HepG2 (cell line): ENCODE data around the gene STAT6. TPM values are rescaled to one million over a fixed set of nuclear protein-coding genes. Genes with fewer than 3 reads are reported as not detected.
"Not testable (repeated sequence)": the region's sequence is repeated elsewhere in the genome, so short reads cannot be mapped to it uniquely, and the experiment has no call there.

Source experiments
- ATAC-seq: fragments of 200-7000 bp; cut with Tn5 transposase; 3 replicates; pipeline ENCODE4 v1.9.1; 2020; ENCODE audit warnings: mild to moderate bottlenecking, moderate library complexity
- BruUV-seq: library from RNA; stranded (reverse); fragments of 400-500 nt; replicated peaks from 2 replicates; lab custom pipeline; 2021; lab: Mats Ljungman, UMichigan
- CTCF ChIA-PET: fragments of 300-600 bp; formaldehyde crosslinking; extraction: SDS; loops from one replicate; lab custom pipeline; 2021; ENCODE audit warnings: low total read pairs, inconsistent platforms, low intra/inter-chr PET ratio; lab: Yijun Ruan, JAX
- POLR2A ChIA-PET: fragments of 350-600 bp; sonication (Branson Sonifier 250); formaldehyde crosslinking; loops from one replicate; lab custom pipeline; 2020; ENCODE audit warnings: antibody characterized with exemption, inconsistent platforms; lab: Yijun Ruan, JAX
- DNase-seq: peaks from one replicate; pipeline ENCODE4 v3.0.0-alpha.2; 2015; ENCODE audit warnings: low spot score
- FAIRE-seq: peaks from 3 replicates; lab custom pipeline; 2011; peaks lifted over from hg19 to GRCh38; lab: Jason Lieb, UNC
- H2AFZ ChIP-seq: one replicate; pipeline ENCODE4 v1.6.1; 2011; ENCODE audit warnings: low read length, inconsistent platforms
- H3K27ac ChIP-seq: fragments of 300-600 bp; 3 replicates; pipeline ENCODE4 v1.8.0; 2011; ENCODE audit warnings: mixed run types, mild to moderate bottlenecking, mixed read lengths, low read length, inconsistent platforms; ENCODE audit not compliant: insufficient read depth; ENCODE audit errors: extremely low read length
- H3K27me3 ChIP-seq, 2 experiments: fragments of 200-600 bp in 1 of 2; 2 replicates in 1 of 2; 3 replicates in 1 of 2; pipeline versions ENCODE4 v1.6.0 to v1.8.0; 2011; ENCODE audit warnings: low read length in 2 of 2, mild to moderate bottlenecking in 2 of 2, moderate library complexity in 2 of 2, inconsistent platforms in 1 of 2; ENCODE audit not compliant: insufficient read depth in 2 of 2, control insufficient read depth in 1 of 2
- H3K36me3 ChIP-seq, 2 experiments: fragments of 200-600 bp in 1 of 2; replicated peaks in 1 of 2; 2 replicates in 1 of 2; 3 replicates in 1 of 2; pipeline versions ENCODE4 v1.5.1 to v1.8.0; 2011; ENCODE audit warnings: low read length in 2 of 2, inconsistent platforms in 1 of 2; ENCODE audit not compliant: insufficient read depth in 2 of 2, control insufficient read depth in 1 of 2
- H3K4me1 ChIP-seq: 2 replicates; pipeline ENCODE4 v1.5.1; 2012; ENCODE audit warnings: low read length, inconsistent platforms; ENCODE audit not compliant: insufficient read depth
- H3K4me2 ChIP-seq: 2 replicates; pipeline ENCODE4 v1.6.0; 2011; ENCODE audit warnings: low read depth, low read length, inconsistent platforms
- H3K4me3 ChIP-seq, 3 experiments: fragments of 200-600 bp in 1 of 3; sonication (generic), shearing (Covaris generic) in 1 of 3; replicated peaks in 1 of 3; 2 replicates each; pipeline ENCODE4 v1.5.1; 2011 to 2016; ENCODE audit warnings: low read length in 3 of 3, inconsistent platforms in 2 of 3, low read depth in 2 of 3, mild to moderate bottlenecking in 2 of 3, control low read depth in 1 of 3, mixed read lengths in 1 of 3; ENCODE audit not compliant: insufficient read depth in 1 of 3
- H3K79me2 ChIP-seq: one replicate; pipeline ENCODE4 v1.6.1; 2011; ENCODE audit warnings: low read length, inconsistent platforms; ENCODE audit not compliant: insufficient read depth
- H3K9ac ChIP-seq: 2 replicates; pipeline ENCODE4 v1.6.0; 2011; ENCODE audit warnings: mild to moderate bottlenecking, low read depth, low read length, inconsistent platforms; ENCODE audit not compliant: insufficient read depth
- H3K9me3 ChIP-seq: 2 replicates; pipeline ENCODE4 v1.5.1; 2012; ENCODE audit warnings: mild to moderate bottlenecking, low read length
- H4K20me1 ChIP-seq: 2 replicates; pipeline ENCODE4 v1.6.0; 2011; ENCODE audit warnings: inconsistent platforms, mild to moderate bottlenecking, low read length, moderate library complexity; ENCODE audit not compliant: insufficient read depth
- CCDC6 ChIP-seq: sonication (generic); formaldehyde crosslinking; IDR thresholded peaks from 2 replicates; pipeline ENCODE4 v1.8.1; 2022; ENCODE audit warnings: mild to moderate bottlenecking, missing genetic modification reagents, moderate library complexity
- GFI1 ChIP-seq: sonication (generic); formaldehyde crosslinking; IDR thresholded peaks from 2 replicates; pipeline ENCODE4 v1.5.0; 2020; ENCODE audit warnings: missing genetic modification reagents, mild to moderate bottlenecking, borderline replicate concordance
- HNRNPUL1 ChIP-seq: fragments of 200-400 bp; formaldehyde crosslinking; IDR thresholded peaks from 2 replicates; pipeline ENCODE4 v1.6.1; 2017; ENCODE audit warnings: low read depth, mild to moderate bottlenecking, low read length, moderate library complexity
- KDM6A ChIP-seq: IDR thresholded peaks from 2 replicates; pipeline ENCODE4 v1.6.1; 2016; ENCODE audit warnings: low read depth
- MAFK ChIP-seq, 2 experiments: IDR thresholded peaks in 1 of 2; conservative IDR thresholded peaks in 1 of 2; 2 replicates each; pipeline ENCODE4 v1.6.1; 2011; ENCODE audit warnings: improper control_type of control experiment in 2 of 2, low read length in 2 of 2
- NFE2L2 ChIP-seq: fragments of 150-350 bp; IDR thresholded peaks from 2 replicates; pipeline ENCODE4 v1.6.1; 2014; ENCODE audit warnings: low read length
- POLR2A ChIP-seq, 2 experiments: IDR thresholded peaks; 2 replicates each; pipeline ENCODE4 v1.6.1; 2011; ENCODE audit warnings: low read depth in 2 of 2, low read length in 2 of 2, mild to moderate bottlenecking in 1 of 2, moderate library complexity in 1 of 2; ENCODE audit not compliant: insufficient read depth in 1 of 2
- ZNF253 ChIP-seq: sonication (generic); formaldehyde crosslinking; IDR thresholded peaks from 2 replicates; pipeline ENCODE4 v1.8.0; 2022; ENCODE audit warnings: mild to moderate bottlenecking, missing genetic modification reagents, borderline replicate concordance
- WGBS: methylation state at CpG from one replicate; pipeline ENCODE4 v1.1.6; 2017; ENCODE audit warnings: low lambda C conversion rate; 5-methylcytosine and 5-hydroxymethylcytosine counted together
- in situ Hi-C: cut with HindIII; loops from 2 replicates; pipeline ENCODE4 v1.10.0; 2017; ENCODE audit warnings: low pct_unique_long_range_greater_than_20kb; ENCODE audit not compliant: extremely low pct_ligation_motif_present
- intact Hi-C: fragments of 100-400 bp; cut with micrococcal nuclease; formaldehyde crosslinking; loops from one replicate; pipeline ENCODE4 v1.10.0; 2022; ENCODE audit not compliant: unreplicated experiment
- polyA plus RNA-seq, 8 experiments: library from polyadenylated mRNA; depleted of rRNA in 3 of 8; stranded (reverse) in 7 of 8; unstranded in 1 of 8; fragments of >200 nt; fragmentation: Illumina TruSeq in 4 of 8; extraction: Trizol in 4 of 8; gene quantifications; 2 replicates each; pipeline versions ENCODE4 v1.2.1 to v1.2.3, GENCODE V29; 2011 to 2016; ENCODE audit warnings: low read depth in 4 of 8, missing spikeins in 1 of 8, mixed read lengths in 1 of 8; ENCODE audit not compliant: insufficient read depth in 1 of 8
- total RNA-seq, 5 experiments: library from RNA; depleted of rRNA; stranded (reverse); fragments of >200 nt; fragmentation: Illumina TruSeq; extraction: Trizol; gene quantifications; 2 replicates each; pipeline ENCODE4 v1.2.3, GENCODE V29; 2016; ENCODE audit warnings: low read depth in 1 of 5

The STAT6 gene
- total and polyA plus RNA-seq, 2 of the 13 experiments (the other 11 are each of a cell fraction or from before 2014, with no cell fraction given): 28.0 to 62.2 TPM

DNA sequence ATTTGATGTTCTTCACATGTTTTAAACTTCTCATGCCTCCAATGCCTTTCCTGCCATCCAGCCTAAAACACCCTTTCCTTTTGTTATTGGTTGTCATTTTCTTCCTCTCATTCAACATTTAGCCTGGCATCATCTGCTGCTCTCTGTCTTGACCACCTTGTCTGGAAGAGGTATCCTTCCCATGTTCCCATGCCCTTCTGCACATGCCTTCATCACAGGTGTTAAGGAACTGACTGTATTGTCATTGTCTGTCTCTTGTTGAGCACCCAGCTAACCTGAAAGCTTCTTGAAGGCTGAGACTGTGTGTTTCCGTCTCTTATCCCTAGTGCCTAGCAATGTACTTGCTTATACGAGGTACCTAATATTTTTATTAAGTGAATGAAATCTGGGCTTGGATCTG lies 12.7 kb upstream of the STAT6 start (continued):
- TF ChIP-seq GFI1 (no peak), POLR2A (IDR thresholded peaks at IDR 0.05; ENCODE audit: insufficient read depth in 1 of 2, low read depth in 2 of 2, low read length in 2 of 2) (no peak), HNRNPUL1 (no peak), CCDC6 (CRISPR knock-in tag) (no peak)

DNA sequence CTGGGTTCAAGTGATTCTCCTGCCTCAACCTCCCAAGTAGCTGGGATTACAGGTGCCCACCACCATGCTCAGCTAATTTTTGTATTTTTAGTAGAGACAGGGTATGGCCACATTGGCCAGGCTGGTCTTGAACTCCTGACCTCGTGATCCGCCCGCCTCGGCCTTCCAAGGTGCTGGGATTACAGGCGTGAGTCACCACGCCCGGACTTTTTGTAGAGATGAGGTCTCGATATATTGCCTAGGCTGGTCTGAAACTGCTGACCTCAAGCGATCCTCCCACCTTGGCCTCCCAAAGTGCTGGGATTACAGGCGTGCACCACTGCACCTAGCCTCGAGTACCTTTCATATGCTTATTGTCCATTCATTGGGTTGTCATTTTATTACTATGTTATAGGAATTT lies 9.6 kb upstream of the STAT6 start:
- POLR2A ChIA-PET: interaction anchor here (2.3 kb wide), 1 partner anchor 9 kb away, joined by 12 read pairs; the partner anchor contains the start of gene STAT6
- H3K79me2 ChIP-seq, H3K4me2 ChIP-seq, DNase-seq, intact Hi-C loops, H3K4me3 ChIP-seq, in situ Hi-C loops, CTCF ChIA-PET, H3K9ac ChIP-seq, H2AFZ ChIP-seq, ATAC-seq, H3K36me3 ChIP-seq, H3K4me1 ChIP-seq, FAIRE-seq, H3K9me3 ChIP-seq, H3K27ac ChIP-seq, BruUV-seq, H4K20me1 ChIP-seq, H3K27me3 ChIP-seq: not testable (repeated sequence)
- 68% methylated on average over 11 of the region's 11 CpGs for WGBS

DNA sequence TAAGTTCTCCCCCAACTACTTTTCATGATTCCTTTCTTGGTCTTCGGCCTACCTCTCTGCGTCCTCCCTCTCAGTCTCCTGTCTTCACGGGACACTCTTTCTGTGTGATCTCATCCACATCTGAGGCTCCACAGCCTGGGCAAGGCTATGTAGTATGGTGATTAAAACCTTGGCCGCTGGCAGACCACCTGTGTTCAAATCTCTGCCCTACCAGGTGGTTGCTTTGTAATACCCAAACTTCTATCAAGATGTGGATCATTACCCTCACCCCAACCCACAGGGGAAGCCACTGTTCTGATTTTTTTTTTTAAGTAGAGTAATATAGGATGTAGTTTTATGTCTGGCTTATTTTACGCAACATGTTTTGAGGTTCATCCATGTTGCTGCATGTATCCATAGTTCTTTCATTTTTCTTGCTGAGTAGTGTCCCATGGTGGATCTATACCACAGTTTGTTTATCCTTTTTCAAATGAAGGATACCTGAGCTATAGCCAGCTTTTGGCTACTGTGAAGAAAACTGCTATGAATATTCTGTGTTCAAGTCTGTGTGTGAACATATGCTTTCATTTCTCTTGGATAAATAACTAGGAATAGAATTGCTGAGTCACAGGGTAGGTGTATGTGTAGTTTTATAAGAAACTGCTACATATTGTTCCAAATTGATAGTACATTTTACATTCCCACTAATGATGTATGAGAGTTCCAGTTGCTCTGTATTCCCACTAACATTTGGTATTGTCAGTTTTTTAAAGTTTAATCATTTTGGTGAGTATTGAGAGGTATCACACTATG lies 8.3 kb upstream of the STAT6 start:
- H3K27ac ChIP-seq: no peak overlapping the region
- no peak overlapping the region for H3K4me2 ChIP-seq
- ATAC-seq (no peak), FAIRE-seq (no peak), DNase-seq (no peak)
- H3K27me3 ChIP-seq: no peaks in the 10 kb centered on the region
- TF ChIP-seq KDM6A (CRISPR knock-in tag) (no peak), MAFK (conservative IDR thresholded peaks at IDR 0.05 in 1 of 2, IDR thresholded peaks at IDR 0.05 in 1 of 2; ENCODE audit: low read length in 2 of 2) (0 out of 4 replicates have a peak, but pooled peaks of 1 of the 2 experiments have one; percentile 2), NFE2L2 (peak; percentile 60; the same call in 1 of the 2 replicates), ZNF253 (no peak)
- no peaks in the 10 kb centered on the region for H3K4me1 ChIP-seq
- WGBS: 66% methylated on average over 5 of the region's 5 CpGs
- POLR2A ChIA-PET: no interaction called here
- H2AFZ ChIP-seq: no peak overlapping the region
- no peaks in the 10 kb centered on the region for H3K36me3 ChIP-seq
- intact Hi-C loops: no loop called here
- no peaks in the 10 kb centered on the region for H3K79me2 ChIP-seq
- no peaks in the 10 kb centered on the region for H4K20me1 ChIP-seq
- BruUV-seq: no TSS peak
- CTCF ChIA-PET: no interaction called here
- H3K9ac ChIP-seq: no peak overlapping the region
- H3K4me3 ChIP-seq: no peak overlapping the region
- H3K9me3 ChIP-seq: no peaks in the 10 kb centered on the region
- in situ Hi-C loops: no loop called here
